ENCODE results near the gene DAAM2. TPM values are rescaled to one million over a fixed set of nuclear protein-coding genes. Genes with fewer than 3 reads are reported as not detected.
A peak's percentile ranks its signal among the peaks of the same experiment; 100 is the strongest.

DAAM2 gene
- total and polyA plus RNA-seq, 2 donors (not counting 1 experiment from before 2014, with no cell fraction given) = 41.5 to 48.2 TPM

GRCh38 chr6:39850736-39851297 is 58.6 kb downstream of the DAAM2 start:
- Histone ChIP-seq H3K36me3 (ENCODE audit: control insufficient read depth, insufficient read depth, low read length) (no peaks in the 10 kb centered on the region), H3K9ac (ENCODE audit: insufficient read depth, low read length) (no peak overlapping the region), H2AFZ (ENCODE audit: low read length) (no peak overlapping the region), H3K4me1 (ENCODE audit: control insufficient read depth, extremely low read depth, insufficient read depth, low read length) (peaks cover 21% of the 10 kb centered on the region), H4K20me1 (ENCODE audit: control insufficient read depth, extremely low read depth, insufficient read depth, low read length) (no peaks in the 10 kb centered on the region), H3K79me2 (ENCODE audit: control insufficient read depth, insufficient read depth, low read length) (no peaks in the 10 kb centered on the region), H3K4me2 (ENCODE audit: extremely low read depth, insufficient read depth, low read length) (no peak overlapping the region), H3K4me3 (replicated peaks in 1 of 4; ENCODE audit: control extremely low read depth in 1 of 4, insufficient read depth in 1 of 4, low read depth in 3 of 4, low read length in 4 of 4) (no peak overlapping the region), H3K9me3 (ENCODE audit: control insufficient read depth, insufficient read depth, low read depth, low read length) (no peaks in the 10 kb centered on the region), H3K27me3 (ENCODE audit: control insufficient read depth, insufficient read depth, low read length) (no peaks in the 10 kb centered on the region), H3K27ac (ENCODE audit: insufficient read depth, low read length) (no peak overlapping the region)
- DNase-seq (ENCODE audit: low read depth in 2 of 2) = peak in 1 of 2 donors; percentile 19
- TF ChIP-seq EZH2 (IDR thresholded peaks at IDR 0.05; ENCODE audit: low read length, missing control alignments) = no peak
- TF ChIP-seq, protein P1, sequence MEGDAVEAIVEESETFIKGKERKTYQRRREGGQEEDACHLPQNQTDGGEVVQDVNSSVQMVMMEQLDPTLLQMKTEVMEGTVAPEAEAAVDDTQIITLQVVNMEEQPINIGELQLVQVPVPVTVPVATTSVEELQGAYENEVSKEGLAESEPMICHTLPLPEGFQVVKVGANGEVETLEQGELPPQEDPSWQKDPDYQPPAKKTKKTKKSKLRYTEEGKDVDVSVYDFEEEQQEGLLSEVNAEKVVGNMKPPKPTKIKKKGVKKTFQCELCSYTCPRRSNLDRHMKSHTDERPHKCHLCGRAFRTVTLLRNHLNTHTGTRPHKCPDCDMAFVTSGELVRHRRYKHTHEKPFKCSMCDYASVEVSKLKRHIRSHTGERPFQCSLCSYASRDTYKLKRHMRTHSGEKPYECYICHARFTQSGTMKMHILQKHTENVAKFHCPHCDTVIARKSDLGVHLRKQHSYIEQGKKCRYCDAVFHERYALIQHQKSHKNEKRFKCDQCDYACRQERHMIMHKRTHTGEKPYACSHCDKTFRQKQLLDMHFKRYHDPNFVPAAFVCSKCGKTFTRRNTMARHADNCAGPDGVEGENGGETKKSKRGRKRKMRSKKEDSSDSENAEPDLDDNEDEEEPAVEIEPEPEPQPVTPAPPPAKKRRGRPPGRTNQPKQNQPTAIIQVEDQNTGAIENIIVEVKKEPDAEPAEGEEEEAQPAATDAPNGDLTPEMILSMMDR (conservative IDR thresholded peaks at IDR 0.05 in 1 of 2, IDR thresholded peaks at IDR 0.05 in 1 of 2; ENCODE audit: low read depth in 1 of 2, low read length in 2 of 2) = no peak

DNA sequence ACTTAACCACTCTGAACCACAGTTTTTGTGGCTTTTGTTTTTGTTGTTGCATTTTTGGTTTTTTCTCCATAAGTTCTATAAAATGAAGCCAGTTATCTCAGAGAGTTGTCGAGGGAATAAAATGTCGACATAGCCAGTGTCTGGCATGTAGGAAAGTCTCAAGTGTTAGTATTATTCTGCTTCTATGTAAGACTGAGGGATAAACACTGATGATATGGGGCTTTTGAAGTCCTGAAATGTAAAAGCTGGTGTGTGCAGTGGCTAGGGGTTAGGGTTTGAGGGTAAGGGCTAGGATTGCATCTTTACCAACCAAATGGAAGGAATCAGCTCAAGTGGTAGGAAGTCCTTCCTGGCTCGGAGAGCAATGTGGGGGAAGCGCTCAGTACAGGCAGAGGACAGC is 59.2 kb downstream of the DAAM2 start:
- no peak overlapping the region for H3K4me2 ChIP-seq (ENCODE audit: extremely low read depth, insufficient read depth, low read length)
- no peak for DNase-seq (ENCODE audit: low read depth in 2 of 2)
- H3K4me3 ChIP-seq (replicated peaks in 1 of 4; ENCODE audit: control extremely low read depth in 1 of 4, insufficient read depth in 1 of 4, low read depth in 3 of 4, low read length in 4 of 4) = no peak overlapping the region
- no peak overlapping the region for H2AFZ ChIP-seq (ENCODE audit: low read length)
- H3K9me3 ChIP-seq (ENCODE audit: control insufficient read depth, insufficient read depth, low read depth, low read length) = no peaks in the 10 kb centered on the region
- H3K27ac ChIP-seq (ENCODE audit: insufficient read depth, low read length) = no peak overlapping the region
- H3K27me3 ChIP-seq (ENCODE audit: control insufficient read depth, insufficient read depth, low read length) = no peaks in the 10 kb centered on the region
- no peaks in the 10 kb centered on the region for H3K36me3 ChIP-seq (ENCODE audit: control insufficient read depth, insufficient read depth, low read length)
- H3K4me1 ChIP-seq (ENCODE audit: control insufficient read depth, extremely low read depth, insufficient read depth, low read length) = peaks cover 21% of the 10 kb centered on the region
- H3K79me2 ChIP-seq (ENCODE audit: control insufficient read depth, insufficient read depth, low read length) = no peaks in the 10 kb centered on the region
- no peak for TF ChIP-seq EZH2 (IDR thresholded peaks at IDR 0.05; ENCODE audit: low read length, missing control alignments)
- TF ChIP-seq, protein P1 (conservative IDR thresholded peaks at IDR 0.05 in 1 of 2, IDR thresholded peaks at IDR 0.05 in 1 of 2; ENCODE audit: low read depth in 1 of 2, low read length in 2 of 2) = no peak
- no peaks in the 10 kb centered on the region for H4K20me1 ChIP-seq (ENCODE audit: control insufficient read depth, extremely low read depth, insufficient read depth, low read length)
- H3K9ac ChIP-seq (ENCODE audit: insufficient read depth, low read length) = no peak overlapping the region

DNA sequence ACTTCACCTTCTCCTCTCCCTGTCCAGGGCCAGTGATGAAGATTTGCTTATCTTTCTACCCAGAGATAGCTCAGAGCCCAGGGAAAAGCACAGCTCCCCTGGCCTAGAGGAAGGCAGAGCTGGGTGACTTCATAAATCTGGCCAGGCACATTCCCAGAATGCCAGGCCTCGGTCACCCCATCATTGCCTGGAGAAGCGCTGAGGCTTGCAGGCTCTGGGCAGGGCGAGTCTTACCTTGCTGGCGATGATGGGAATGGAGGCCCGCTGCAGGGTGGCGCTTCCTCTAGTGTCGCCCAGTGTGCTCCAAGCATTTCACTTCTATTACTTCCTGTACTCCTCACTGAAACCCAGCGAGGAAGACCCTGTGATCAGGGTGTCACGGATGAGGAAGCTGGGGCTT is 60.1 kb downstream of the DAAM2 start:
- no peak overlapping the region for H3K9ac ChIP-seq (ENCODE audit: insufficient read depth, low read length)
- no peak for TF ChIP-seq EZH2 (IDR thresholded peaks at IDR 0.05; ENCODE audit: low read length, missing control alignments)
- TF ChIP-seq, protein P1 (conservative IDR thresholded peaks at IDR 0.05 in 1 of 2, IDR thresholded peaks at IDR 0.05 in 1 of 2; ENCODE audit: low read depth in 1 of 2, low read length in 2 of 2) = no peak
- H4K20me1 ChIP-seq (ENCODE audit: control insufficient read depth, extremely low read depth, insufficient read depth, low read length) = no peaks in the 10 kb centered on the region
- no peak overlapping the region for H3K27ac ChIP-seq (ENCODE audit: insufficient read depth, low read length)
- no peak overlapping the region for H3K4me3 ChIP-seq (replicated peaks in 1 of 4; ENCODE audit: control extremely low read depth in 1 of 4, insufficient read depth in 1 of 4, low read depth in 3 of 4, low read length in 4 of 4)
- H3K36me3 ChIP-seq (ENCODE audit: control insufficient read depth, insufficient read depth, low read length) = peaks cover 1% of the 10 kb centered on the region
- no peaks in the 10 kb centered on the region for H3K27me3 ChIP-seq (ENCODE audit: control insufficient read depth, insufficient read depth, low read length)
- H3K4me1 ChIP-seq (ENCODE audit: control insufficient read depth, extremely low read depth, insufficient read depth, low read length) = peaks cover 14% of the 10 kb centered on the region
- no peaks in the 10 kb centered on the region for H3K79me2 ChIP-seq (ENCODE audit: control insufficient read depth, insufficient read depth, low read length)
- no peak overlapping the region for H3K4me2 ChIP-seq (ENCODE audit: extremely low read depth, insufficient read depth, low read length)
- no peaks in the 10 kb centered on the region for H3K9me3 ChIP-seq (ENCODE audit: control insufficient read depth, insufficient read depth, low read depth, low read length)
- H2AFZ ChIP-seq (ENCODE audit: low read length) = no peak overlapping the region
- peak in 1 of 2 donors; percentile 20 for DNase-seq (ENCODE audit: low read depth in 2 of 2)
